NCI-H526 treated with DMSO at 0.1 percent for 48 hours (cell line): ENCODE data around the gene PAPPA.

Experiments used
- DNase-seq: peaks from one replicate; lab custom pipeline; 2025; lab: John Stamatoyannopoulos, UW

Gene PAPPA

DNA sequence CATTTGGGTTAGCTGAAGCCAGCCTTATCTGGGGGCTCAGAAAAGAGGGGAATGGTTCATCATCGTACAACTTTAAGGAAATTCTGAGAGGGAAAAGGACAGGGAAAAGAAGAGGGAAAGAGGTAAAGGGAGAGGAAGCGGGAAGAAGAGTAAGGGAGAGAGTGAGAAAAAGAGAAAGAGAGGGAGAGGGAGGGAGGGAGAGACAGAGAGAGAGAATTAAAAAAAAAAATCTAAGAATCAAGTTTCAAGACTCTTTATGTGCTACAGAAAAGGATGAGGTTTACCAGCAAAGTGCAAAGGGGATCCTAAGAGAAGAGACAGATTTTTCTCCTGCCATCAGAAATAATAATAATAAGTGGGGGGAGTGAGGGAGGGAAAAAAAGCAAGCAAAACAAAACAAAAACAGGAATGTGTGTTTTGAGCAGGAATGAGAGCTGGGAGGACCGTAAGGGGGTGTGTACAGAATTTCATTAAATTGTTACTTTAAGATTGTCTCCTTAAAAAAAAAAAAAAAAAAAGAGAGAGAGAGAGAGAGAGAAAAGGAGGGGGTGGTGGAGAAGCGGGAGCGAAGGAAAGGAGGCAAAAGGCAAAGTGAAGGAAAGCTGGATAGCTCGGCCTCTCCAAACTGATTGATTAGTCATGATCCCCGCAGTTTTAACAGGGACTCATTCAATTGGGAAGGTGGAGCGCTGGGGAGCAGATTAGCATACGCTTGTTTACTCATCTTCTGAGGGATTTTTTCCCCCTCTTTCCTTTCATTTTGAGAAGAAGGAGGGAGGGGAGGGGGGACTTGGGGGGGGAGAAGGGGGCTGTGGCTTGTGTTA is 438 bp upstream of the PAPPA start:
- no peak for DNase-seq

GRCh38 chr9:116154334-116154975 is 864 bp downstream of the PAPPA start:
- peak; percentile 12 for DNase-seq

DNA sequence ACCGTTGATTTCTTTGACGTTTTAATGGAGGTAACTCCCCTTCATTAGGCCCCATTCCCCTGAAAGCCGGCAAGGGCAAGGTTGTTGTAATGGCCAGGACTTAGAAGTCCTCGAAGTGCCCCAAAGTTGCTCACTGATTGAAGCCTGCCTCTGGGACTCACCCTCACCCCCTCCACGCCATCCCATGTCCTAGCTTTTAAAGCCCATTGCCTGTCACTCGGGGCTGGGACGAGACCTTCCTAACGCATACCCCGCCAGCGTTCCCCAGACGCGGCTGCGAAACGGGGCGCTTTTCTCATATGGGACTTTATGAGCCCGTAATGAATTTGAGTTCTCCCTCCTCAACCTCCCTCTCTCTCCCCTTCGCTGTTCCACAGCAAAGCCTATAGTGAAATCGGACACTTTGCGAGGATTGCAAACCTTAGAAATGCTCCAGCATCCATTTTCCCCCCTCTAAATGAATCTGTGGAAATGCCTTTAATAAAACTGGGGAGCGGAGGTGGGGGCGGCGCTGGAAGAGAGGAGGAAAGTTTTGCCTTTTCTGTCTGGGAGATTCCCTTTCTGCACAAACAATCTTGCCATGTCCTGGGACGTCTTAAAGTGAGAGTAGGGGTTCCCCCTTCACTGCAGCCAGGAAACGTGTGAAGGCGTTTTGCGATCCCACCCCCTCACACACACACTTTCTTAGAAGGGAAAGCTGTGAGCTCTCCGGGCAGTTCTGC is 1.5 kb downstream of the PAPPA start:
- no peak for DNase-seq

- DNase-seq: no peak
Observed at GRCh38 chr9:116155698-116156039, 2.1 kb downstream of the PAPPA start.

- peak; percentile 7 for DNase-seq
Observed at GRCh38 chr9:116156621-116157314, 3.2 kb downstream of the PAPPA start.

- no peak for DNase-seq
Observed at GRCh38 chr9:116157436-116158138, 4.0 kb downstream of the PAPPA start.

DNA sequence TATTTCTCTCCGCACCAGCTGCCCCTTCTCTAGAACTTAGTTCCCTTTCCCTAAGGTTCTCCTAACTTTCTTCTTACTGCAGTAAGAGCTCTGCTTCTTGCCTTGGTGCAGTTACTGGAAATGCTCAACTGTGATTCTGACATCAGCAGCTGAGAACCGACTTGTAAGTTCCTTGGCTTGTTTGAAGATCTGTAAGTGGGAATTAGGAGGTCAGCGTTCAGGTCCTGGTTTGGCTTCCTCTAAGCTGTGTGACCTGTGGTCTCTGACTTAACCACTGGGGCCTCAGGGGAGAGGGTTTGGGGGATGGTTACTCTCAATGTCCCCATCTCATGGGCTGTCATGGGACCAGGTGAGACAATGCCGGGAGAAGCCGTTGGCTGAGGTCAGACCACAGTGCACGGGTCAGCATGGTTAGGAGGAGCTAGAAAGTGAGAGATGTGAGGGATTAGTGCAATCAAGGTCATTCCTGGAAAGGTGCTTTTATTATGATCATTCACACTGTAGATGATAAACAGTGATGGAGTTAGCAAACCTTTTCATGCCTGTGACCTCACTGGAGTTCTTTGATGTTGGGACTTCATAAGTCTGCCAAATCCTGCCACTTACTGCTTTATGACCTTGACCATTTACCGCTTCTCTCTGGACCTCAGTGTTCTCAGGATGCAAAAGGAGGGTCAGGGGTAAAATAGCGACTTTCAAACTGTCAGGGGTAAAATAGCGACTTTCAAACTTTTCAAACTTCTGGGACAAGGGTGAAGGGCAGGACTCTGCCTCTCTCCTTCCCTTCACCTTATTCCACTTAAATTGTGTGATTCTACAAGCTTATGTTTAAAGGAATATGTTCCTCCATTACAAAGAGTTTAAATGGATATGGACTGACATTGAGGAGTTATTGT is 7.3 kb downstream of the PAPPA start:
- DNase-seq: no peak

GRCh38 chr9:116162241-116162781 is 8.7 kb downstream of the PAPPA start:
- DNase-seq: no peak

GRCh38 chr9:116163293-116164055 is 9.9 kb downstream of the PAPPA start:
- DNase-seq: no peak

DNA sequence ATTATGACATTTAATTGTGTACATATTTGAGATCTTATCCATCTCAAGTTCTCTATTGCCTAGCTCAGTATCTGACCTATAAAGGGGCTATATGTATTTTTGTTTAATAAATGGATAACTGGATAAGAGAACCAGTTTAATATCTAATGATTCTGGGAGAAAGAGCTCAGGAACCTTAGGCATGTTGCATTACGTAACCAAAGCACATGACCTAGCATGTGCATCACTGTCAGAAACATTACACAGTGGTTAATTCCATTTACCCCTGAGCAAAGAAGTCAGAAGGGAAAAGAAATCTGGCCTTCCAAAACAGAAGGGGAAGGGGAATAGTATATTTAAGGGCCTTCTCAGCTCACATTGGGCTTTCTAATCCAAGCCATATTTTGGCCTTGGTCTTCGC is 12.3 kb downstream of the PAPPA start:
- DNase-seq: no peak

DNA sequence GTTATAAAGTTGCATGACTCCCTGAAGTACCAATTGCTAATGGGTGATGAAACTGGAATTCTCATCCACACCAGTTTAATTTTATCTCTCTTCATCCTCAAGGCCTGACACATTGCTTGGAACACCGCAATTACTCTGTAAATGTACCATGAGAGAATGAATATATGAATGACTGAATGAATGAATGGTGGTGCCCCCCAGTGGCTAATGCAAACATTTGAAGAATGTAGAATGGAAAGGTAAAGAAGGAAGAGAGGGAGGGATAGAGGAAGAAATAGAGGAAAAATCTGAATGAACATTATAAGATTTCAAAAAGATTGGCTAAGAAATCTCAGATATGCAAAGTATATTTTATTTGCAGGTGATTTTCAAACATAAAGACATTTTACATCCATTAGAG is 13.1 kb downstream of the PAPPA start:
- DNase-seq: no peak

- DNase-seq: no peak
Observed at GRCh38 chr9:116168231-116168630, 14.6 kb downstream of the PAPPA start.

DNA sequence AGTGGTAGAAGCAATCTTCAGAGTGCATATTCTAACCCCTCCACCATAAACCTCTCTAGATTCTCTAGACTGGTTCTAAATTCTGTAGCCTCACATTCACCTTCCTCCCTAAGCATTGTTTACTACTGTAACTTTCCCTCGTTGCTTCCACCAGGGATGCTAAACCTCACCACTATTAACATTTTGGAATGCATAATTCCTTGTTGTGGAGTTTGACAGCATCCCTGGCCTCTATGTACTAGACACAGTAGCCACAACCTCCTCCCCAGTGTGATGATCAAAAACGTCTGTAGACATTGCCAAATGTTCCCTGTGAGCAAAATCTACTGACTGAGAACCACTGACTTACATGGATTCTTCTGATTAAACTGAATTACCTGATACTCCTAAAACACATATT is 18.6 kb downstream of the PAPPA start:
- DNase-seq: no peak

- no peak for DNase-seq
Observed at GRCh38 chr9:116174347-116174746, 20.8 kb downstream of the PAPPA start.

DNA sequence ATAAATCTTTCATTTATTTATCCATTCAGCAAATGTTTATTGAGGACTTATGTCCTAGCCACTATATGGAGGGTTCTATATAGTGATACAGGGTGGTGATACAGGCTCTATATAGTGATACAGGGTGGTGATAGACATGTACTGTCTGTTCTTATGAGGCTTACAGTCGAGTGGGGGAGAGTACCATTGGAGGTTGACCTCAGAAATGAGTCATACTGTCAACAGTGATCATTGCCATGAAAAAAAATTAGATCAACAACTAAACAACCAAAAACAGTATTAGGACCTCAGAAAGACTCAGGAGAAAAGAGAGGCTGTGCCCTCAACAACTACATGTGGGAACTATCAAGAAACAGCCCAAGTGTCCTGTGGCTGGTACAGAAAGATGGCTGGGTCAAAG is 22.0 kb downstream of the PAPPA start:
- no peak for DNase-seq

GRCh38 chr9:116178481-116179211 is 25.1 kb downstream of the PAPPA start:
- no peak for DNase-seq

DNA sequence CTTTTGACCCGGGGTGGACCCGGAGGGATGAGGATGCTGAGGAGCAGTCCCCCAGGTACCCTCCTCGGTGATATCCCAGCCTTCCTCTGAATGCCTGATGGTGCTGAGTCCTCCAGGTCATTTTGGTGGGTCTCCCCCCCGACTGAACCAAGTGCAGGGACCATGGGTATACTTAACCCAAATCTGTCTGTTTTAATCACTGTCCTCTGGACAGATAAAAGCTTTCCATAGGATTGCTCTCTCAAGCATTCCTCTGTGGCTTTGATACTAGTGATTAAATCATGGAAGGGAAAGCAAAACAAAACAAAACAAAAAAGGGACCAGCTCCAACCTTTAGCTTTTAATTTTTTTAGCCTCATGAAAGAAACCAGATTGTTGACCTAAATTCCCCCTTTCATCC is 26.0 kb downstream of the PAPPA start:
- no peak for DNase-seq

DNA sequence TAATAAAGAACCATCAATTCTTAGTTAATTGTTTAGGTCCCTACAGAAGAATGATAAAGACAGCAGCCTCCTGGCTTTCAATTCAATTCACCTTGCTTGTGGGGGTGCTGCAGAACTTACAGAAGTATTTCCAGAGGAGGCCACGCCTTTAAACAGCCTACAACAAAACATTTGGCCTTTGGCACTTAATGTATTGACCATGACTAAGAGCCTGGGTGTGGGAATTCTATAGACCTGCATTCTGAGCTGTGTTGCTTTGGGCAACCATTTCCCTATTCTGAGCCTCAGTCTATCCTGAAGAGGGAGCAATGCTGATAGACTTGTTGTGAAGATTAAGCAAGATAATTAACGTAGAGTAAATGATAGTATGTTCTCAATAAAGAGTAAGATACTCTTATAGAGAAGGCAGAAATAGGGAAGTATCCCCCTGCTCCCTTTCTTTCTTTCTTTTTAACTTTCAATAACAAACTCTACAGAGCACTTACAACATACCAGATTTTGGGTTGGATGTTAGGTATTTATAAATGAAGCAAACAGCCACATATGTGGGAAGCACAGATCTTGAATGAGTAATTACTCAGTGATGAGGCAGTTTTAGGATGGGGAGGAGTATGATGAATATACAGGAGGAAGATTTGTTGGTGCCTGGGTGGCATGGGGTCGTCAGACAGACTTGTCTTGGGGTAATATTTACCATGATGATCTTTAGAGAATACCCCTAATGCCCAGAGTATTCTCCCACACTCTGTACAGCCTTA is 28.4 kb downstream of the PAPPA start:
- no peak for DNase-seq
